Bronchial epithelial cell (primary cell): ENCODE measurements around the gene OVOL1. TPM values are rescaled to one million over a fixed set of nuclear protein-coding genes. Genes with fewer than 3 reads are reported as not detected.

ENCODE experiments used
- DNase-seq: peaks from one replicate; pipeline ENCODE4 v3.0.0-alpha.2; 2010; ENCODE audit warnings: low read depth
- FAIRE-seq: peaks from 2 replicates; lab custom pipeline; 2011; peaks lifted over from hg19 to GRCh38; lab: Jason Lieb, UNC
- H3K27me3 ChIP-seq: 2 replicates; pipeline ENCODE4 v1.5.1; 2011; ENCODE audit warnings: low read length; ENCODE audit not compliant: control insufficient read depth, insufficient read depth
- H3K36me3 ChIP-seq: 2 replicates; pipeline ENCODE4 v1.5.1; 2011; ENCODE audit warnings: low read length; ENCODE audit not compliant: control insufficient read depth, insufficient read depth
- H3K4me3 ChIP-seq: 2 replicates; pipeline ENCODE4 v1.5.1; 2011; ENCODE audit warnings: mild to moderate bottlenecking, low read depth, low read length, control low read depth
- total RNA-seq: library from RNA; depleted of rRNA; stranded (reverse); fragments of >200 nt; gene quantifications from 2 replicates; pipeline ENCODE4 v1.2.1, GENCODE V29; 2014
- TF ChIP-seq, protein P1 (sequence below): IDR thresholded peaks from 2 replicates; pipeline ENCODE4 v1.5.1; 2011; ENCODE audit warnings: mild to moderate bottlenecking, moderate library complexity, low read length, control low read depth, inconsistent platforms; ENCODE audit not compliant: insufficient read depth, severe bottlenecking

OVOL1 gene
- total RNA-seq: 6.3 and 17.8 TPM in 2 replicates

DNA sequence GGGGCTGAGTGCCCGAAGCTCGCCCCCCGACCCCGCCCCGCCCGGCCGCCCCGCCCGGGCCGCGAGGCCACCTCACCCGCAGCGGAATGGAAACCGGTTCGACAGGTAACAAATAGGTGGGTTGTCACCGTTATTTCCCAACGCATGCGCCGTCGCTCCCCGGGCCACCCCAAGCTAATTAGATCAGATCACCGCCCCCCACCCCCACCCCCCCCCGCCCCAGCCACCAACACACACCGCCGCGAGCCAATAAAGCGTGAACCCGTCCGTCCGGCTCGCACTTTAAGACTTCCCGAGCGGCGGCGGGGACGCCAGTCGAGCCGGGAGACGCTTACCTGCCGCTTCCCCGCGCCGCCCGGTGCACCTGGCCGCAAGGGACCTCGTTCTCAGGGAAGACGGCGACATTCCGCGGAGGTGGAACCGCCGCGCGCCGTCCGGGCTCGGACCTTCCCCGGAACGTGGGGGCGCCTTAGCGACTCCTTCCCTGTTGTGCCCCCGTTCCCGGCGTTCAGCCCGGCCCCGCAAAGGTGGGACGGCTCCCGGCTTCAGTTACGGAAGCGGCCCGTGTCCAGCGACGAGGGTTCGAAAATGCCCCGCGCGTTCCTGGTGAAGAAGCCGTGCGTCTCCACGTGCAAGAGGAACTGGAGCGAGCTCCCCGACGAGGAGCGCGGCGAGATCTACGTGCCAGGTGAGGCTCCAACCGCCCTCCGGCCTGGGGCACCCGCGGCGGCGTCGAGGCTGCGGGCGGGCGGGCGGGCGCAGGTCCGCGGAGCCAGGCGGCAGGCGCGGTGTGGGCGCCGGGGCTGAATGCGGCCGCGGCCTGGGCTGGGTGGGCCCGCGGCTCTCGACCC is at the start of gene OVOL1:
Gene OVOL1 (plus strand): TSS at position 278 of the 851 bp plus-strand sequence. CDS start 311 bp downstream, at position 589.
- TF ChIP-seq, protein P1, sequence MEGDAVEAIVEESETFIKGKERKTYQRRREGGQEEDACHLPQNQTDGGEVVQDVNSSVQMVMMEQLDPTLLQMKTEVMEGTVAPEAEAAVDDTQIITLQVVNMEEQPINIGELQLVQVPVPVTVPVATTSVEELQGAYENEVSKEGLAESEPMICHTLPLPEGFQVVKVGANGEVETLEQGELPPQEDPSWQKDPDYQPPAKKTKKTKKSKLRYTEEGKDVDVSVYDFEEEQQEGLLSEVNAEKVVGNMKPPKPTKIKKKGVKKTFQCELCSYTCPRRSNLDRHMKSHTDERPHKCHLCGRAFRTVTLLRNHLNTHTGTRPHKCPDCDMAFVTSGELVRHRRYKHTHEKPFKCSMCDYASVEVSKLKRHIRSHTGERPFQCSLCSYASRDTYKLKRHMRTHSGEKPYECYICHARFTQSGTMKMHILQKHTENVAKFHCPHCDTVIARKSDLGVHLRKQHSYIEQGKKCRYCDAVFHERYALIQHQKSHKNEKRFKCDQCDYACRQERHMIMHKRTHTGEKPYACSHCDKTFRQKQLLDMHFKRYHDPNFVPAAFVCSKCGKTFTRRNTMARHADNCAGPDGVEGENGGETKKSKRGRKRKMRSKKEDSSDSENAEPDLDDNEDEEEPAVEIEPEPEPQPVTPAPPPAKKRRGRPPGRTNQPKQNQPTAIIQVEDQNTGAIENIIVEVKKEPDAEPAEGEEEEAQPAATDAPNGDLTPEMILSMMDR: no peak
- Histone ChIP-seq H3K27me3 (peaks cover 9% of the 10 kb centered on the region), H3K4me3 (peak within 1 kb of the TSS; percentile 68), H3K36me3 (no peaks in the 10 kb centered on the region)
- DNase-seq (peak; percentile 62), FAIRE-seq (no peak)

GRCh38 chr11:65739022-65739421 is 47.8 kb upstream of the OVOL1 start:
- Histone ChIP-seq H3K4me3 (no peak overlapping the region), H3K27me3 (no peaks in the 10 kb centered on the region), H3K36me3 (no peaks in the 10 kb centered on the region)
- TF ChIP-seq, protein P1: no peak
- DNase-seq (no peak), FAIRE-seq (no peak)

DNA sequence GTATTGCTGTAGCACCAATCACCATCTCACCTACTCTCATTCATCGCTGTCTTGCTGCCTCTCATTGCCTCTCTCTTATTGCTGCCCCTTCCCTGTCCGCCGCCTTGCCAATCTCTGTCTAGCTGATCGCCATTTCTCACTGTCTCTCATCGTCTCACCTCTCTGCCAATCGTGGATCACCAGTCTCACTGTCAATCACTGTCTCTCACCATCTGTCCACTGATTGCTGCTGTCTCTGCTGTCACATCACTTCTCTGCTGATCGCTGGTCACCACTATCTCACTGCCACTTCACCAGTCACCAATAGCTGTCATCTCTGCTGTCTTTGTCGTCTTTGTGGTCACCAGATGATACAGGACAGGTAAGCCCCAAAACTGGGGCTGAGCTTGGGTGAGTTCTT is 45.7 kb upstream of the OVOL1 start:
- FAIRE-seq: no peak
- Histone ChIP-seq H3K36me3 (no peaks in the 10 kb centered on the region), H3K27me3 (no peaks in the 10 kb centered on the region), H3K4me3 (no peak overlapping the region)
- TF ChIP-seq, protein P1: no peak
- no peak for DNase-seq

DNA sequence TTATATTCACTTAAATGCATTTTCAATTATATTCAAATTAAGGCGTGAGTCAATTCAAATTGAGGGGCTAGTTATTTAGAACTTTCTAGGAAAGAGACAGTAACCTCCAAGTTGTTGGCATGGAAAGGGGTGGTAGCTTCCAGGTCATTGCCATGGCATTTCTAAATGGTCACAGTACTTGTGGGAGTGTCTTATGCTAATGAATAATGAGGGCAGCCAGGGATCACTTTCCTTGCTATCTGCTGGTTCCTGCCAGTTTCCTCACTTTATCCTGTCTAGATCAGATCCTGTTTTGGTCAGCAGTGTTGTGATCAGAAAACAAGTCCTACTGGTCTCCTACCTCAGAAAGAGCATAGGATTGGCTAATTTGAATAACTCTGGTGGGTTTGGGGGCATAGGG is 44.5 kb upstream of the OVOL1 start:
- Histone ChIP-seq H3K36me3 (no peaks in the 10 kb centered on the region), H3K27me3 (no peaks in the 10 kb centered on the region), H3K4me3 (no peak overlapping the region)
- DNase-seq (no peak), FAIRE-seq (no peak)
- TF ChIP-seq, protein P1: no peak

GRCh38 chr11:65743681-65744025 is 43.2 kb upstream of the OVOL1 start:
- Histone ChIP-seq H3K27me3 (peaks cover 2% of the 10 kb centered on the region), H3K36me3 (no peaks in the 10 kb centered on the region), H3K4me3 (no peak overlapping the region)
- DNase-seq (no peak), FAIRE-seq (no peak)
- TF ChIP-seq, protein P1: no peak
